ENCODE results near the gene ZNF581.

The ZNF581 gene

GRCh38 chr19:55623130-55623529 lies 20.3 kb upstream of the ZNF581 start:
- H4K8ac ChIP-seq (ENCODE audit: low read depth, low read length), result no peak overlapping the region
- no peak overlapping the region for H3K4me2 ChIP-seq (ENCODE audit: low read length)
- H3K36me3 ChIP-seq (ENCODE audit: control insufficient read depth in 1 of 2, insufficient read depth in 2 of 2, low read length in 2 of 2), result peaks cover 10 to 15% of the 10 kb centered on the region in 2 experiments
- no peak overlapping the region for H2BK5ac ChIP-seq (ENCODE audit: low read depth, low read length, poor library complexity)
- H2AFZ ChIP-seq (ENCODE audit: insufficient read depth, low read length, poor library complexity), result no peak overlapping the region
- H2BK12ac ChIP-seq (ENCODE audit: low read length), result no peak overlapping the region
- no peak overlapping the region for H3K9ac ChIP-seq (ENCODE audit: low read length)
- no peak for DNase-seq
- no peak overlapping the region for H3K18ac ChIP-seq (ENCODE audit: low read length)
- peaks cover 7% of the 10 kb centered on the region for H3K9me3 ChIP-seq (ENCODE audit: insufficient read depth, low read depth, low read length)
- H3K23ac ChIP-seq (ENCODE audit: low read length), result no peak overlapping the region
- H4K91ac ChIP-seq (ENCODE audit: low read depth, low read length), result no peak overlapping the region
- no peak overlapping the region for H3K14ac ChIP-seq (ENCODE audit: low read length)
- H3K79me1 ChIP-seq (ENCODE audit: low read length), result peaks cover 5% of the 10 kb centered on the region
- H2AK5ac ChIP-seq (ENCODE audit: low read length), result no peak overlapping the region
- peaks cover 5% of the 10 kb centered on the region for H3K79me2 ChIP-seq (ENCODE audit: control insufficient read depth, insufficient read depth, low read length, poor library complexity)
- no CpG with 5 or more reads among the region's 7 CpGs for WGBS (ENCODE audit: extremely low coverage, insufficient coverage, insufficient read length)
- H4K12ac ChIP-seq (ENCODE audit: low read depth, low read length), result no peak overlapping the region
- H3K4me3 ChIP-seq (ENCODE audit: low read depth, low read length), result no peak overlapping the region
- H3K27ac ChIP-seq (ENCODE audit: low read depth, low read length), result no peak overlapping the region
- H2BK120ac ChIP-seq (ENCODE audit: insufficient read depth, low read length, poor library complexity), result no peak overlapping the region
- H3K4ac ChIP-seq (ENCODE audit: low read depth, low read length), result no peak overlapping the region
- H3K27me3 ChIP-seq (ENCODE audit: insufficient read depth, low read length), result no peaks in the 10 kb centered on the region
- H3K4me1 ChIP-seq (ENCODE audit: control insufficient read depth in 1 of 2, insufficient read depth in 2 of 2, low read length in 2 of 2), result peaks cover 3% of the 10 kb centered on the region in 2 experiments

- Histone ChIP-seq H3K79me2 (ENCODE audit: control insufficient read depth, insufficient read depth, low read length, poor library complexity) (peaks cover 5% of the 10 kb centered on the region), H4K91ac (ENCODE audit: low read depth, low read length) (no peak overlapping the region), H3K36me3 (ENCODE audit: control insufficient read depth in 1 of 2, insufficient read depth in 2 of 2, low read length in 2 of 2) (peaks cover 10 to 15% of the 10 kb centered on the region in 2 experiments), H2AK5ac (ENCODE audit: low read length) (no peak overlapping the region), H3K4me3 (ENCODE audit: low read depth, low read length) (no peak overlapping the region), H3K14ac (ENCODE audit: low read length) (no peak overlapping the region), H3K4me2 (ENCODE audit: low read length) (peak overlapping the region; percentile 38), H3K4ac (ENCODE audit: low read depth, low read length) (no peak overlapping the region), H3K4me1 (ENCODE audit: control insufficient read depth in 1 of 2, insufficient read depth in 2 of 2, low read length in 2 of 2) (peaks cover 3% of the 10 kb centered on the region in 2 experiments), H3K9me3 (ENCODE audit: insufficient read depth, low read depth, low read length) (peaks cover 7% of the 10 kb centered on the region), H3K23ac (ENCODE audit: low read length) (no peak overlapping the region), H3K9ac (ENCODE audit: low read length) (no peak overlapping the region), H4K12ac (ENCODE audit: low read depth, low read length) (no peak overlapping the region), H3K18ac (ENCODE audit: low read length) (no peak overlapping the region), H2AFZ (ENCODE audit: insufficient read depth, low read length, poor library complexity) (no peak overlapping the region), H3K27me3 (ENCODE audit: insufficient read depth, low read length) (no peaks in the 10 kb centered on the region), H2BK5ac (ENCODE audit: low read depth, low read length, poor library complexity) (no peak overlapping the region), H3K79me1 (ENCODE audit: low read length) (peaks cover 5% of the 10 kb centered on the region), H3K27ac (ENCODE audit: low read depth, low read length) (no peak overlapping the region), H2BK12ac (ENCODE audit: low read length) (no peak overlapping the region), H2BK120ac (ENCODE audit: insufficient read depth, low read length, poor library complexity) (no peak overlapping the region), H4K8ac (ENCODE audit: low read depth, low read length) (no peak overlapping the region)
- DNase-seq, result no peak
- WGBS (ENCODE audit: extremely low coverage, insufficient coverage, insufficient read length), result no CpG with 5 or more reads among the region's 7 CpGs
Measured at GRCh38 chr19:55623561-55623960, 19.9 kb upstream of the ZNF581 start.

GRCh38 chr19:55624109-55625003 lies 19.1 kb upstream of the ZNF581 start, which contains the start of gene ZNF784:
ZNF784 (minus strand) TSS chr19:55624566; CDS start chr19:55624561, 5 bp downstream.
- Histone ChIP-seq H3K27me3 (ENCODE audit: insufficient read depth, low read length) (no peaks in the 10 kb centered on the region), H3K79me1 (ENCODE audit: low read length) (peaks cover 5% of the 10 kb centered on the region), H2AK5ac (ENCODE audit: low read length) (no peak within 1 kb of the TSS), H3K4ac (ENCODE audit: low read depth, low read length) (peak within 1 kb of the TSS; percentile 37), H3K27ac (ENCODE audit: low read depth, low read length) (peak within 1 kb of the TSS; percentile 92), H3K9me3 (ENCODE audit: insufficient read depth, low read depth, low read length) (peaks cover 7% of the 10 kb centered on the region), H2BK5ac (ENCODE audit: low read depth, low read length, poor library complexity) (peak within 1 kb of the TSS; percentile 89), H4K12ac (ENCODE audit: low read depth, low read length) (peak within 1 kb of the TSS; percentile 88), H2BK120ac (ENCODE audit: insufficient read depth, low read length, poor library complexity) (peak within 1 kb of the TSS; percentile 71), H3K36me3 (ENCODE audit: control insufficient read depth in 1 of 2, insufficient read depth in 2 of 2, low read length in 2 of 2) (peaks cover 10 to 15% of the 10 kb centered on the region in 2 experiments), H2BK12ac (ENCODE audit: low read length) (no peak within 1 kb of the TSS), H4K91ac (ENCODE audit: low read depth, low read length) (peak within 1 kb of the TSS; percentile 90), H3K4me3 (ENCODE audit: low read depth, low read length) (peak within 1 kb of the TSS; percentile 91), H3K18ac (ENCODE audit: low read length) (peak within 1 kb of the TSS; percentile 79), H3K79me2 (ENCODE audit: control insufficient read depth, insufficient read depth, low read length, poor library complexity) (peaks cover 5% of the 10 kb centered on the region), H3K23ac (ENCODE audit: low read length) (no peak within 1 kb of the TSS), H2AFZ (ENCODE audit: insufficient read depth, low read length, poor library complexity) (peak within 1 kb of the TSS; percentile 88), H4K8ac (ENCODE audit: low read depth, low read length) (peak within 1 kb of the TSS; percentile 90), H3K4me2 (ENCODE audit: low read length) (peak within 1 kb of the TSS; percentile 91), H3K4me1 (ENCODE audit: control insufficient read depth in 1 of 2, insufficient read depth in 2 of 2, low read length in 2 of 2) (peaks cover 3% of the 10 kb centered on the region in 2 experiments), H3K14ac (ENCODE audit: low read length) (peak within 1 kb of the TSS; percentile 69), H3K9ac (ENCODE audit: low read length) (peak within 1 kb of the TSS; percentile 87)
- DNase-seq, result peak; percentile 93 to 98
- WGBS (ENCODE audit: extremely low coverage, insufficient coverage, insufficient read length), result no CpG with 5 or more reads among the region's 56 CpGs

GRCh38 chr19:55625004-55625326 lies 18.5 kb upstream of the ZNF581 start:
- peak overlapping the region; percentile 88 for H4K12ac ChIP-seq (ENCODE audit: low read depth, low read length)
- no peak overlapping the region for H2BK5ac ChIP-seq (ENCODE audit: low read depth, low read length, poor library complexity)
- DNase-seq, result no peak
- H3K79me2 ChIP-seq (ENCODE audit: control insufficient read depth, insufficient read depth, low read length, poor library complexity), result peaks cover 5% of the 10 kb centered on the region
- no CpG with 5 or more reads among the region's 11 CpGs for WGBS (ENCODE audit: extremely low coverage, insufficient coverage, insufficient read length)
- H2BK12ac ChIP-seq (ENCODE audit: low read length), result no peak overlapping the region
- no peak overlapping the region for H3K18ac ChIP-seq (ENCODE audit: low read length)
- peak overlapping the region; percentile 91 for H3K4me2 ChIP-seq (ENCODE audit: low read length)
- H3K4me1 ChIP-seq (ENCODE audit: control insufficient read depth in 1 of 2, insufficient read depth in 2 of 2, low read length in 2 of 2), result peaks cover 3% of the 10 kb centered on the region in 2 experiments
- no peak overlapping the region for H3K4ac ChIP-seq (ENCODE audit: low read depth, low read length)
- H3K9me3 ChIP-seq (ENCODE audit: insufficient read depth, low read depth, low read length), result peaks cover 7% of the 10 kb centered on the region
- H3K9ac ChIP-seq (ENCODE audit: low read length), result no peak overlapping the region
- peaks cover 5% of the 10 kb centered on the region for H3K79me1 ChIP-seq (ENCODE audit: low read length)
- no peak overlapping the region for H3K27ac ChIP-seq (ENCODE audit: low read depth, low read length)
- H2AK5ac ChIP-seq (ENCODE audit: low read length), result no peak overlapping the region
- H4K8ac ChIP-seq (ENCODE audit: low read depth, low read length), result peak overlapping the region; percentile 81
- no peaks in the 10 kb centered on the region for H3K27me3 ChIP-seq (ENCODE audit: insufficient read depth, low read length)
- no peak overlapping the region for H3K4me3 ChIP-seq (ENCODE audit: low read depth, low read length)
- H2BK120ac ChIP-seq (ENCODE audit: insufficient read depth, low read length, poor library complexity), result peak overlapping the region; percentile 30
- peak overlapping the region; percentile 88 for H2AFZ ChIP-seq (ENCODE audit: insufficient read depth, low read length, poor library complexity)
- no peak overlapping the region for H4K91ac ChIP-seq (ENCODE audit: low read depth, low read length)
- H3K23ac ChIP-seq (ENCODE audit: low read length), result no peak overlapping the region
- H3K36me3 ChIP-seq (ENCODE audit: control insufficient read depth in 1 of 2, insufficient read depth in 2 of 2, low read length in 2 of 2), result peaks cover 10 to 15% of the 10 kb centered on the region in 2 experiments
- H3K14ac ChIP-seq (ENCODE audit: low read length), result no peak overlapping the region
